HFFc6 (cell line): ENCODE results near the gene FHDC1. TPM values are rescaled to one million over a fixed set of nuclear protein-coding genes. Genes with fewer than 3 reads are reported as not detected.

ENCODE experiments used
- DNase-seq: peaks from one replicate; pipeline ENCODE4 v3.0.0-alpha.2; 2018
- H3K27ac Mint-ChIP-seq: 2 replicates; pipeline ENCODE4 v1.8.0; 2020; ENCODE audit warnings: mild to moderate bottlenecking, mixed read lengths
- H3K27me3 Mint-ChIP-seq: 2 replicates; pipeline ENCODE4 v1.8.0; 2021; ENCODE audit warnings: mild to moderate bottlenecking, moderate library complexity, mixed read lengths; ENCODE audit not compliant: insufficient read depth
- H3K36me3 Mint-ChIP-seq: 2 replicates; pipeline ENCODE4 v1.8.0; 2021; ENCODE audit warnings: low read depth, mixed read lengths
- H3K4me1 Mint-ChIP-seq: 2 replicates; pipeline ENCODE4 v1.8.0; 2020; ENCODE audit warnings: low read depth, mixed read lengths
- H3K4me3 Mint-ChIP-seq: 2 replicates; pipeline ENCODE4 v1.8.0; 2020; ENCODE audit warnings: mild to moderate bottlenecking, moderate library complexity, mixed read lengths
- H3K9me3 Mint-ChIP-seq: 2 replicates; pipeline ENCODE4 v1.8.0; 2020; ENCODE audit warnings: mild to moderate bottlenecking, mixed read lengths
- CTCF ChIP-seq: fragments of 200-600 bp; sonication (generic); IDR thresholded peaks from 2 replicates; pipeline ENCODE4 v1.5.0; 2021; ENCODE audit warnings: antibody characterized with exemption, mild to moderate bottlenecking
- total RNA-seq, 6 experiments: library from RNA; stranded (reverse); fragmentation: NEBNext Ultra II Directional; extraction: Animal tissue kit (Norgen Biotek cat#: 25700); gene quantifications; 2 replicates in 1 of 6; 3 replicates in 5 of 6; pipeline ENCODE4 v1.2.3, GENCODE V29; 2021

FHDC1 gene
- total RNA-seq, 6 experiments from 2014 or later: 0.19 to 0.66 (median 0.28) TPM

- Mint-ChIP-seq H3K27me3 (peaks cover 15% of the 10 kb centered on the region), H3K36me3 (no peaks in the 10 kb centered on the region), H3K27ac (no peak overlapping the region), H3K4me3 (no peak overlapping the region), H3K4me1 (no peaks in the 10 kb centered on the region), H3K9me3 (no peaks in the 10 kb centered on the region)
- DNase-seq: no peak
- no peak for TF ChIP-seq CTCF
These were observed 55.3 kb downstream of the FHDC1 start for GRCh38 chr4:152991398-152991797.

- no peaks in the 10 kb centered on the region for H3K36me3 Mint-ChIP-seq
- H3K27ac Mint-ChIP-seq: no peak overlapping the region
- H3K4me3 Mint-ChIP-seq: no peak overlapping the region
- no peaks in the 10 kb centered on the region for H3K4me1 Mint-ChIP-seq
- no peaks in the 10 kb centered on the region for H3K9me3 Mint-ChIP-seq
- TF ChIP-seq CTCF: no peak
- DNase-seq: no peak
- H3K27me3 Mint-ChIP-seq: peaks cover 14% of the 10 kb centered on the region
These were observed 55.9 kb downstream of the FHDC1 start for GRCh38 chr4:152992027-152992426.

GRCh38 chr4:152992466-152992865, 56.3 kb downstream of the FHDC1 start:
- no peak overlapping the region for H3K27ac Mint-ChIP-seq
- no peaks in the 10 kb centered on the region for H3K4me1 Mint-ChIP-seq
- no peak overlapping the region for H3K4me3 Mint-ChIP-seq
- no peaks in the 10 kb centered on the region for H3K36me3 Mint-ChIP-seq
- no peaks in the 10 kb centered on the region for H3K9me3 Mint-ChIP-seq
- TF ChIP-seq CTCF: no peak
- H3K27me3 Mint-ChIP-seq: peaks cover 14% of the 10 kb centered on the region
- no peak for DNase-seq

GRCh38 chr4:152994038-152994437, 57.9 kb downstream of the FHDC1 start:
- TF ChIP-seq CTCF: no peak
- no peaks in the 10 kb centered on the region for H3K9me3 Mint-ChIP-seq
- peaks cover 16% of the 10 kb centered on the region for H3K27me3 Mint-ChIP-seq
- no peak overlapping the region for H3K27ac Mint-ChIP-seq
- H3K4me3 Mint-ChIP-seq: no peak overlapping the region
- no peaks in the 10 kb centered on the region for H3K4me1 Mint-ChIP-seq
- no peaks in the 10 kb centered on the region for H3K36me3 Mint-ChIP-seq
- no peak for DNase-seq

- H3K4me1 Mint-ChIP-seq: no peaks in the 10 kb centered on the region
- no peak for DNase-seq
- no peak overlapping the region for H3K27ac Mint-ChIP-seq
- H3K36me3 Mint-ChIP-seq: no peaks in the 10 kb centered on the region
- no peak overlapping the region for H3K4me3 Mint-ChIP-seq
- peaks cover 8% of the 10 kb centered on the region for H3K27me3 Mint-ChIP-seq
- no peak for TF ChIP-seq CTCF
- H3K9me3 Mint-ChIP-seq: no peaks in the 10 kb centered on the region
These were observed 60.0 kb downstream of the FHDC1 start for GRCh38 chr4:152996111-152996571.

GRCh38 chr4:152996672-152997071, 60.5 kb downstream of the FHDC1 start:
- Mint-ChIP-seq H3K36me3 (no peaks in the 10 kb centered on the region), H3K9me3 (no peaks in the 10 kb centered on the region), H3K27me3 (peaks cover 10% of the 10 kb centered on the region), H3K4me3 (no peak overlapping the region), H3K27ac (no peak overlapping the region), H3K4me1 (peaks cover 4% of the 10 kb centered on the region; the same call in 1 of the 2 replicates)
- DNase-seq: no peak
- TF ChIP-seq CTCF: no peak
